ENCODE measurements around the gene STK38. TPM values are rescaled to one million over a fixed set of nuclear protein-coding genes. Genes with fewer than 3 reads are reported as not detected.

The STK38 gene
- total and polyA plus RNA-seq, 9 of the 15 experiments (the other 6 are each of a cell fraction or from before 2014, with no cell fraction given), result 5.7 to 28.7 (median 19.5) TPM

GRCh38 chr6:36559011-36559793, 11.9 kb upstream of the STK38 start:
- H3K4me2 ChIP-seq (ENCODE audit: insufficient read depth, low read length), result no peak overlapping the region

More at GRCh38 chr6:36559011-36559793, 11.9 kb upstream of the STK38 start:
- no TSS peak for BruUV-seq (replicated peaks)
- no peaks in the 10 kb centered on the region; a peak in 2 of 5 replicates for H3K4me1 ChIP-seq (replicated peaks in 1 of 2; ENCODE audit: control insufficient read depth in 2 of 2, insufficient read depth in 2 of 2, low read length in 2 of 2)
- H3K27ac ChIP-seq (ENCODE audit: extremely low read depth, low read depth, low read length), result no peak overlapping the region
- WGBS (ENCODE audit: insufficient coverage, low coverage, missing lambda C conversion rate), result 39% methylated on average over 7 of the region's 7 CpGs
- DNase-seq (ENCODE audit: extremely low read depth in 1 of 4, low spot score in 3 of 4), result no peak
- no peaks in the 10 kb centered on the region for H4K20me1 ChIP-seq (replicated peaks; ENCODE audit: control insufficient read depth, insufficient read depth, low read length)
- no peak for TF ChIP-seq EP400 (IDR thresholded peaks at IDR 0.05)
- no peak for TF ChIP-seq FOS (IDR thresholded peaks at IDR 0.05; ENCODE audit: extremely low read depth, insufficient read length)
- no peak for TF ChIP-seq KHSRP (IDR thresholded peaks at IDR 0.05)
- TF ChIP-seq SRSF1 (IDR thresholded peaks at IDR 0.05; ENCODE audit: low read depth, low read length), result no peak
- no peak for TF ChIP-seq PHF20 (IDR thresholded peaks at IDR 0.05; ENCODE audit: partially characterized antibody)
- TF ChIP-seq GATA2 (CRISPR knock-in tag; IDR thresholded peaks at IDR 0.05), result no peak
- no peak for TF ChIP-seq PHB (CRISPR knock-in tag; IDR thresholded peaks at IDR 0.05)
- TF ChIP-seq NCOA4 (IDR thresholded peaks at IDR 0.05; ENCODE audit: partially characterized antibody), result no peak
- TF ChIP-seq SMAD4 (CRISPR knock-in tag; conservative IDR thresholded peaks at IDR 0.05), result no peak
- no peak for TF ChIP-seq NCOR1 (IDR thresholded peaks at IDR 0.05)
- no peak for TF ChIP-seq ZNF282 (CRISPR knock-in tag; IDR thresholded peaks at IDR 0.05)
- TF ChIP-seq PBX2 (CRISPR knock-in tag; IDR thresholded peaks at IDR 0.05; ENCODE audit: low read depth), result no peak
- TF ChIP-seq PBX2 (tag; conservative IDR thresholded peaks at IDR 0.05; ENCODE audit: low read depth), result no peak
- H3K79me2 ChIP-seq (ENCODE audit: control insufficient read depth, insufficient read depth, low read length), result no peaks in the 10 kb centered on the region
- no peak for FAIRE-seq
- in situ Hi-C loops (cut with MboI) (no loop called here), intact Hi-C loops (cut with micrococcal nuclease) (no loop called here)
- H3K9me3 ChIP-seq (replicated peaks; ENCODE audit: control insufficient read depth, insufficient read depth, low read depth, low read length), result no peaks in the 10 kb centered on the region
- no peaks in the 10 kb centered on the region for H3K27me3 ChIP-seq (ENCODE audit: control insufficient read depth in 2 of 2, insufficient read depth in 2 of 2, low read length in 2 of 2)
- ChIA-PET POLR2A (interaction anchor here (0.7 to 2.2 kb wide), 6 partner anchors 9 to 156 kb away, joined by 3 to 7 read pairs (median 4); partner anchors contain the start of gene SRSF3), CTCF (ENCODE audit: low intra/inter-chr PET ratio) (no interaction called here)
- ATAC-seq, result no peak
- no peaks in the 10 kb centered on the region for H3K9me1 ChIP-seq (ENCODE audit: control insufficient read depth, insufficient read depth, low read length)
- H3K36me3 ChIP-seq (ENCODE audit: control insufficient read depth, insufficient read depth, low read length), result no peaks in the 10 kb centered on the region
- no peak overlapping the region for H2AFZ ChIP-seq (ENCODE audit: low read depth, low read length)
- no peak overlapping the region for H3K9ac ChIP-seq (ENCODE audit: insufficient read depth in 1 of 2, low read depth in 2 of 2, low read length in 2 of 2)
- no peak overlapping the region for H3K4me3 ChIP-seq

Data from K562 (cell line).